ENCODE results near the gene DOCK10.

Gene DOCK10

GRCh38 chr2:225013425-225014365 lies 28.6 kb downstream of the DOCK10 start:
- DNase-seq (ENCODE audit: low read depth): no peak

DNA sequence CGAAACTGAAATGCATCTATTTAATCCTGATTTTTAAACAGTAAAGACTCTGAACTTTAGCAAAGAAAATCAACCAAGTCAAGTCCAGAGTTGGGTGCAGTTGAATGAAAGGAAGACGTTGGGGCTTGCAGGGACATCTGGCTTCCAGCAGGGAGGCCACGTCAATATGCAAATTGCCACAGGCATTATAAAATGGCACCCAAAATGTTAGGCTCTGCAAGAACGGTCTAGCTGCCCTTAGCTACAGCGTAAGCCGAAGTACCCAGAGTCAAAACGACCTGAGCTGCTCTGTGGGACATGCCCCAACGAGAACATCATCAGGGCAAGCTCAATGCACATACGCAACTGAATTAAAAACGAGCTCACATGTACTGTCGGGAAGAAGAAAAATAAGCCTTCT lies 30.7 kb downstream of the DOCK10 start:
- no peak for DNase-seq (ENCODE audit: low read depth)

- peak; percentile 53 for DNase-seq (ENCODE audit: low read depth)
Measured at GRCh38 chr2:225010804-225011203, 31.5 kb downstream of the DOCK10 start.

- DNase-seq (ENCODE audit: low read depth): no peak
Measured at GRCh38 chr2:225009768-225010167, 32.5 kb downstream of the DOCK10 start.

DNA sequence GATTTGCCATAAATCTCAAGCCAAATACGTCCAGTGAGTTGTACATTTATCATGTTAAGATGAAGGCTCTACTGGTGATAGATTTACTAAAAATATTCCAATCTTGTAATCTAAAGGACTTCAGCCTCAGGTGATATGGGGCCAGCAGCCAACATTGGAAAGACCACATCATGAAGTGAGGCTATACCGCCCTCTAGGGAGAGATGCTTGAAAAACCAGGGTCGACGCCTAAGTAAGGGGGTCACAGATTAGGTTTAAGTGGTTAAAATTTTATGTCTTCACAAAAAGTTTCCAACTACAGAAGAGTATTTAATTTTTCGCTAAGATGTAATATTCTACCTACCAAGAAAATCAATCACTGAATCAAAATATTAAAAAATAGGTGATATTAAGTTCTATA lies 33.3 kb downstream of the DOCK10 start:
- no peak for DNase-seq (ENCODE audit: low read depth)

GRCh38 chr2:225008179-225008856 lies 34.0 kb downstream of the DOCK10 start:
- no peak for DNase-seq (ENCODE audit: low read depth)

- DNase-seq (ENCODE audit: low read depth): no peak
Measured at GRCh38 chr2:225006730-225007129, 35.5 kb downstream of the DOCK10 start.

GRCh38 chr2:225004597-225004996 lies 37.7 kb downstream of the DOCK10 start:
- peak; percentile 21 for DNase-seq (ENCODE audit: low read depth)

- no peak for DNase-seq (ENCODE audit: low read depth)
Measured at GRCh38 chr2:225002656-225003045, 39.6 kb downstream of the DOCK10 start.

DNA sequence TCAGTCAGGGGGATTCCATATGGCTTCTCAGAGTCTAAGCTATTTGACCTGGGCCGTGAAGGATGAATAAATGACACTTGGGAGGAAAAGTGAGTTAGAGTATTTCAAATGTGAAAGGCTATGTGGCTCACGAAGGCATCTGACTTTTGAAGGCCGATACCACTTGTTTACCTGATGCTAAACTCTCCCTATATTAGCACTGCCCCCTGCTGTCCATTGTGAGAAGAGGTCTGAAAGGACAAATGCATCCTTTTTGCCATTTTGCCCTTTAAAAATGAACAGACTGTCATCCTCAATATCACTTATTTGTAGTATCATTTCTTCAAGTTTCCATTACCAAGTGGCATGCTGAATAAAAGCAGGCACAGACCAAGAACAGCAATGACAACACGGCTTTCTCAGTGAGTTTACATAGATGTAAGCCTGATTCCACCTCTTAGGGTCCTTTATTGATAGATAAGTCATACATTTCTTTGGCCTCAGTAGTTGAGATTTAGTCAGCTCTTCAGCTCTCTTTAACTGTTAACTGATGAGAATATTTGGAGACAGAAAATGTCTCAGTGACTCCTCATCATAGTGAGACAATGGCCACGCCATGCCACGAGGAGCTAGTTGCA lies 40.1 kb downstream of the DOCK10 start:
- DNase-seq (ENCODE audit: low read depth): peak; percentile 77

DNA sequence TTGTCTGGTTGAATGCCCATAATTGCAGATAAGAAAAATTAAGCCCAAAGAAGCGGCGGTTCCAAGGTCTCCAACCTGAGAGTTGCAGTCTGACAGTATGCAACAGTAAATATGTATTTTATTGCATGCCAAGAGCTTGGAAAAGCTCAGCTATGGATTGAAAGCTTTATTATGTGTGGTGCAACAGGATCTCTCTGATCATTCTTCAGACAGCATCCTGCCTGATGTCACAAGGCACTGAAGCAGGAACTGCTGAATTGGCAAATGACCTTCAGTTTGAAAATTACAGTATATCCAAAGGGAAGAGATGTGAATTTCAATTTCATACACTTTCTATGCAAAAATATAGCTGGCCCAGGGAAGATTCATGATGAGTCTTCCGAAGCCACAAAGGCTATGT lies 42.5 kb downstream of the DOCK10 start:
- DNase-seq (ENCODE audit: low read depth): peak; percentile 42

GRCh38 chr2:224999321-224999720 lies 42.9 kb downstream of the DOCK10 start:
- no peak for DNase-seq (ENCODE audit: low read depth)

- DNase-seq (ENCODE audit: low read depth): peak; percentile 52
Measured at GRCh38 chr2:224997802-224998201, 44.5 kb downstream of the DOCK10 start.

- no peak for DNase-seq (ENCODE audit: low read depth)
Measured at GRCh38 chr2:224995419-224995818, 46.8 kb downstream of the DOCK10 start.

GRCh38 chr2:224994242-224994823 lies 47.9 kb downstream of the DOCK10 start:
- no peak for DNase-seq (ENCODE audit: low read depth)

- DNase-seq (ENCODE audit: low read depth): no peak
Measured at GRCh38 chr2:224990710-224991109, 51.6 kb downstream of the DOCK10 start.

DNA sequence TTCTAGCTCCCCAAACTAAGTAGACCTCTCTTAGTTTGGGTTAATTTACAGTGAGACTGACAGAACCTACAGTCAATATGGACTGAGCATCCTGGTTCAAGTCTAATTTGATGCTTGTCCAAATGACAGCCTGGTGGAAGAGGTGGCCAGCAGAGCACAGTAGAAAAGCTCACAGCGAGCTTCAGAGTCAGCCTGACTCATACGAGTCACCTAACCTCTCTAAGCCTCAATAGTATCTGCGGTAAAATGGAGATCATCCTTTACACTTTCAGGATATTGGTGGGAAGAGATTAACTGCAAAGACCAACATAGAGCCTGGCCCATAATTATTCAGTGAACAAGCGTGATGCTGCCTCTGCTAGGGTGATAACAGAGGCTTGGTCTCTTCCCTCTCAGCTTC lies 54.5 kb downstream of the DOCK10 start:
- DNase-seq (ENCODE audit: low read depth): no peak

- DNase-seq (ENCODE audit: low read depth): no peak
Measured at GRCh38 chr2:224986477-224986876, 55.8 kb downstream of the DOCK10 start.

DNA sequence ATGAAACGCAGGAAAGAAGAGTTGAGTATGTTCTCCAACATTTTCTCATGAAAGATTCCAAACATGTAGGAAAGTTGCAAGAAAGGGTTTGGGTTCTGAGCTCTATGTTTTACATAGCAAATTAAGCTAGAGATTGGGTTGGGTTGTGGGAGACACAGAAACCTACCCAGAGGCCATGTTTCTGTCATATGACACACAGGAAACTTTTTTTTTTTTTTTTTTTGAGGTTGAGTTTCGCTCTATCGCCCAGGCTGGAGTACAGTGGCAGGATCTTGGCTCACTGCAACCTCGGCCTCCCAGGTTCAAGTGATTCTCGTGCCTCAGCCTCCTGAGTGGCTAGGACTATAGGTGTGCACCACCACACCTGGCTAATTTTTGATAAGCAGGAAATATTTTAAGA lies 57.6 kb downstream of the DOCK10 start:
- DNase-seq (ENCODE audit: low read depth): no peak

DNA sequence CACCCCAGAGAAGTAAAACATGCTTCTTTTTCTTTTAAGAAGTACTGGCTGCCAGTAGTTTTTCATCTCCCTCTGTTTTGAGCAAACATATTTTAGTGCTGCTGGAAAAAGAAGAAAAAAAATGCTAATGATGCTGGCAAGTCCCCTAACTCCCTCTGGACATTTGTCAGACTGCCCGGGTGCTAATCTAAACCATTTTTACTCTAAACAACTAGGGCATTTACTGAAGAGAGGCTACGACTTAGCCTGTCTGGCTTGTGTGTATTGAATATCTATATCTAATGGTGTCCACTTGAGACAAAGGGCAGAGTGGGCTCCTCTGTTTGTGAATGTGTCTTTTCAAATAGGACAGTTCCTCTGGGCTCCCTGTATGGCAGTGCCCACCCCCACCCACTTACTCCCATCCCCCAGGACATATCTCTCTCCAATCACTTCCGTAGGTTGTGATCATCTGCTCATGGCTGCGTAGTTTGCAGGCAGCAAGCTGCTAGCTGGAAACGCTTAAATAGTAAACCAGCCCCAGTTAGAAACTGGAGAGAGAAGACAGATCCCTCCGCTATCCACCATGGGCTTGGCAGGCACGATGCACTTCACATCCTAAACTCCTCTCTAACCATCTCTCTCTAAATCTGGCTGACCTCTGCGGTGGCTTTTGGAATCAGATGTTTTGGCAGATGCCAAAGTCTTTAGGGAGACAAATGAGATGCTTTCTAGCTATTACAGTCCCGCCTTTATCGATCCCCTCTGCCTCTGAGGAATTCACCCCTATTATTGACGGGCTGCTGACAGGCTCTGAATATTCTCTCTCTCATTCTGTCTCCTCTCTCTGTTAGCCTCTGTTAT lies 58.3 kb downstream of the DOCK10 start:
- DNase-seq (ENCODE audit: low read depth): peak; percentile 79

GRCh38 chr2:224982910-224983711 lies 59.2 kb downstream of the DOCK10 start:
- DNase-seq (ENCODE audit: low read depth): peak; percentile 96
